ENCODE results near the gene AVPR2. TPM values are rescaled to one million over a fixed set of nuclear protein-coding genes. Genes with fewer than 3 reads are reported as not detected.

The AVPR2 gene
- total RNA-seq, 1 donor from 2014 or later: 3.1 TPM

GRCh38 chrX:153862369-153863250 is 41.9 kb upstream of the AVPR2 start:
- no peaks in the 10 kb centered on the region for H3K9me3 ChIP-seq (replicated peaks)
- TF ChIP-seq CTCF (IDR thresholded peaks at IDR 0.05; ENCODE audit: borderline replicate concordance): no peak
- DNase-seq: no peak
- H3K4me3 ChIP-seq: no peak overlapping the region
- peaks cover 11% of the 10 kb centered on the region for H3K27me3 ChIP-seq (ENCODE audit: low read depth)
- H3K36me3 ChIP-seq: no peaks in the 10 kb centered on the region
- intact Hi-C loops (cut with micrococcal nuclease): no loop called here
- no peaks in the 10 kb centered on the region for H3K4me1 ChIP-seq
- no peak overlapping the region for H3K27ac ChIP-seq (replicated peaks)

GRCh38 chrX:153863251-153863991 is 41.1 kb upstream of the AVPR2 start:
- TF ChIP-seq CTCF (IDR thresholded peaks at IDR 0.05; ENCODE audit: borderline replicate concordance): no peak
- Histone ChIP-seq H3K4me1 (no peaks in the 10 kb centered on the region), H3K9me3 (replicated peaks) (no peaks in the 10 kb centered on the region), H3K36me3 (no peaks in the 10 kb centered on the region), H3K27ac (replicated peaks) (no peak overlapping the region), H3K4me3 (no peak overlapping the region), H3K27me3 (ENCODE audit: low read depth) (peaks cover 11% of the 10 kb centered on the region)
- intact Hi-C loops (cut with micrococcal nuclease): no loop called here
- DNase-seq: no peak

GRCh38 chrX:153864101-153864500 is 40.4 kb upstream of the AVPR2 start:
- no peaks in the 10 kb centered on the region for H3K9me3 ChIP-seq (replicated peaks)
- no peaks in the 10 kb centered on the region for H3K4me1 ChIP-seq
- no peak overlapping the region for H3K4me3 ChIP-seq
- no peaks in the 10 kb centered on the region for H3K36me3 ChIP-seq
- TF ChIP-seq CTCF (IDR thresholded peaks at IDR 0.05; ENCODE audit: borderline replicate concordance): no peak
- intact Hi-C loops (cut with micrococcal nuclease): no loop called here
- no peak overlapping the region for H3K27ac ChIP-seq (replicated peaks)
- peaks cover 11% of the 10 kb centered on the region for H3K27me3 ChIP-seq (ENCODE audit: low read depth)
- no peak for DNase-seq

- no peaks in the 10 kb centered on the region for H3K36me3 ChIP-seq
- peaks cover 11% of the 10 kb centered on the region for H3K27me3 ChIP-seq (ENCODE audit: low read depth)
- H3K4me1 ChIP-seq: no peaks in the 10 kb centered on the region
- no peak for DNase-seq
- H3K27ac ChIP-seq (replicated peaks): no peak overlapping the region
- intact Hi-C loops (cut with micrococcal nuclease): no loop called here
- no peaks in the 10 kb centered on the region for H3K9me3 ChIP-seq (replicated peaks)
- no peak for TF ChIP-seq CTCF (IDR thresholded peaks at IDR 0.05; ENCODE audit: borderline replicate concordance)
- no peak overlapping the region for H3K4me3 ChIP-seq
Observed at GRCh38 chrX:153864561-153865320, 39.7 kb upstream of the AVPR2 start.

GRCh38 chrX:153865321-153865580 is 39.2 kb upstream of the AVPR2 start:
- Histone ChIP-seq H3K36me3 (no peaks in the 10 kb centered on the region), H3K27ac (replicated peaks) (no peak overlapping the region), H3K4me3 (no peak overlapping the region), H3K27me3 (ENCODE audit: low read depth) (peaks cover 11% of the 10 kb centered on the region), H3K9me3 (replicated peaks) (no peaks in the 10 kb centered on the region), H3K4me1 (no peaks in the 10 kb centered on the region)
- no peak for DNase-seq
- TF ChIP-seq CTCF (IDR thresholded peaks at IDR 0.05; ENCODE audit: borderline replicate concordance): no peak
- intact Hi-C loops (cut with micrococcal nuclease): no loop called here

All from left ventricle myocardium inferior (tissue), 1 donor.